ENCODE results near the gene SLC38A2. TPM values are rescaled to one million over a fixed set of nuclear protein-coding genes. Genes with fewer than 3 reads are reported as not detected.

The SLC38A2 gene
- total RNA-seq, 1 donor from 2014 or later: 216 TPM

DNA sequence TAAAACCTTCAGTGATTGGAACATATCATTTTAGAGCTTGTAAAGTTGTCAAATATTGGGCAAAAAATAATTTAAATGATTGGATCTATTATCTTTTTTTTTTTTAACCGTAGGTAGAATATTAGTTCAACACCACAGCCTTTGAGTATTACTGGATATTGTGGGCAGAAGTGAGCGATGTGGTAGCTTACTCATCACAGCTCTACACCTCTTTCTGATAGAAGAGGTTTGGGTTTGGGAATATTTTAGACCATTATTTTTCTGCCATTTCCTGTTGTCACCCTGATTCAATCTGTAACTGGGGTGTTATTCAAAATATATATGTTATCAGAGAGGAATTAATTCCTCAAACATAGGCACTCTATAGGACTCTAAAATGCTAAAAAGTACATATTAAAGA is 34.8 kb upstream of the SLC38A2 start:
- no peaks in the 10 kb centered on the region for H3K9me3 Mint-ChIP-seq (ENCODE audit: low read depth)
- H3K4me3 Mint-ChIP-seq (ENCODE audit: low read depth): no peak overlapping the region
- DNase-seq (ENCODE audit: low spot score, unreplicated experiment): no peak
- TF ChIP-seq, protein P1, sequence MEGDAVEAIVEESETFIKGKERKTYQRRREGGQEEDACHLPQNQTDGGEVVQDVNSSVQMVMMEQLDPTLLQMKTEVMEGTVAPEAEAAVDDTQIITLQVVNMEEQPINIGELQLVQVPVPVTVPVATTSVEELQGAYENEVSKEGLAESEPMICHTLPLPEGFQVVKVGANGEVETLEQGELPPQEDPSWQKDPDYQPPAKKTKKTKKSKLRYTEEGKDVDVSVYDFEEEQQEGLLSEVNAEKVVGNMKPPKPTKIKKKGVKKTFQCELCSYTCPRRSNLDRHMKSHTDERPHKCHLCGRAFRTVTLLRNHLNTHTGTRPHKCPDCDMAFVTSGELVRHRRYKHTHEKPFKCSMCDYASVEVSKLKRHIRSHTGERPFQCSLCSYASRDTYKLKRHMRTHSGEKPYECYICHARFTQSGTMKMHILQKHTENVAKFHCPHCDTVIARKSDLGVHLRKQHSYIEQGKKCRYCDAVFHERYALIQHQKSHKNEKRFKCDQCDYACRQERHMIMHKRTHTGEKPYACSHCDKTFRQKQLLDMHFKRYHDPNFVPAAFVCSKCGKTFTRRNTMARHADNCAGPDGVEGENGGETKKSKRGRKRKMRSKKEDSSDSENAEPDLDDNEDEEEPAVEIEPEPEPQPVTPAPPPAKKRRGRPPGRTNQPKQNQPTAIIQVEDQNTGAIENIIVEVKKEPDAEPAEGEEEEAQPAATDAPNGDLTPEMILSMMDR (IDR thresholded peaks at IDR 0.05; ENCODE audit: unreplicated experiment): no peak
- H3K36me3 Mint-ChIP-seq (ENCODE audit: insufficient read depth): no peaks in the 10 kb centered on the region
- H3K27ac Mint-ChIP-seq: no peak overlapping the region
- H3K27me3 Mint-ChIP-seq: no peaks in the 10 kb centered on the region
- H3K4me1 Mint-ChIP-seq (ENCODE audit: low read depth): peaks cover 2% of the 10 kb centered on the region

DNA sequence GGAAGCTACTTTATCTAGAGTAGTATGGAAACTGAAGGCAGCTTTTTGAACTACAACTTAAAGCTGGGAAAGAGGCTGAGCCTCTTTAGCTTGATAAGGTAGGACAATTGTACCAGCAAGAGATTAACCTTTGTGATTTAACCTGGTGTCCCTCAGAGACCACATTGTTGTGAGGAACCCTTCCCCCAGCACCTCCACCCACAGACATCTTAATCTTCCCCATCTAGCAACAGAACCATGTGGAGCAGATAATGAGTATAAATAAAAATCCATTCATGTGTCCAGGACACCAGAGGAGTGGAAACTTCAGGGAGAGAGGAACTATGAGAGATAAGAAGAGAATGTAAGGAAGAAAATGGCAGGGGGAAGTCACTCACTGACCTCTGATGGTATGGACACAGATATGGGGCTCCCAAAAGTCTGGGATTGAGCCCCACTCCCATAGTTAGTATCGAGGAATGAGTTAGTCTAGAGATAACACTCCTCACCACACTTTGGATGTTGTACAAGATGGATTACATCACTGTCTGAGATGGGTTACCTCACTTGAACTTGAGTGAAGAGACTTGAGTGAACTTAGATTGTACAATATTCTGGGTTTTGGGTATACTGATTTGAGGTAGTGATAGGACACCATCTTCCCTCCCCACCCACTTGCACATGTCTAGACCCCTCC is 33.9 kb upstream of the SLC38A2 start:
- Mint-ChIP-seq H3K27me3 (no peaks in the 10 kb centered on the region), H3K27ac (no peak overlapping the region), H3K4me1 (ENCODE audit: low read depth) (peaks cover 2% of the 10 kb centered on the region), H3K4me3 (ENCODE audit: low read depth) (no peak overlapping the region), H3K36me3 (ENCODE audit: insufficient read depth) (no peaks in the 10 kb centered on the region), H3K9me3 (ENCODE audit: low read depth) (no peaks in the 10 kb centered on the region)
- DNase-seq (ENCODE audit: low spot score, unreplicated experiment): no peak
- TF ChIP-seq, protein P1 (IDR thresholded peaks at IDR 0.05; ENCODE audit: unreplicated experiment): no peak

DNA sequence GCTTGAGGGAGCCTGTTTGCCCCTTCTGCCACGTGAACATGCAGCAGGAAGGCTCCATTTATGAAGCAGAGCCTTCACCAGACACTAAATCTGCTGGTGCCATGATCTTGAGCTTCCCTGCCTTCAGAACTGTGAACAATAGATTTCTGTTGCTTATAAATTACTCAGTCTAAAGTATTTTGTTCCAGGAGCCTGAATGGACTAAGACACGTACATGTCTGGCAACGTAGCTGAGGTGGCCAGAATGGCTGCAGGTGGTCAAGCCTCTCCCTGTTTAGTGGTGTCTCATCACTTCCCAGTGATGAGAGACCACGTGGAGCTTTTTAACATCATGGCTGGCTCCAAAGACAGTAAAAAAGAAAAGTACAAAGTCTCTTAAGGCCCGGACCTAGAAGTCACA is 32.2 kb upstream of the SLC38A2 start:
- H3K36me3 Mint-ChIP-seq (ENCODE audit: insufficient read depth): no peaks in the 10 kb centered on the region
- DNase-seq (ENCODE audit: low spot score, unreplicated experiment): no peak
- no peak overlapping the region for H3K4me3 Mint-ChIP-seq (ENCODE audit: low read depth)
- H3K9me3 Mint-ChIP-seq (ENCODE audit: low read depth): no peaks in the 10 kb centered on the region
- no peaks in the 10 kb centered on the region for H3K27me3 Mint-ChIP-seq
- H3K4me1 Mint-ChIP-seq (ENCODE audit: low read depth): peaks cover 2% of the 10 kb centered on the region
- TF ChIP-seq, protein P1 (IDR thresholded peaks at IDR 0.05; ENCODE audit: unreplicated experiment): no peak
- no peak overlapping the region for H3K27ac Mint-ChIP-seq

DNA sequence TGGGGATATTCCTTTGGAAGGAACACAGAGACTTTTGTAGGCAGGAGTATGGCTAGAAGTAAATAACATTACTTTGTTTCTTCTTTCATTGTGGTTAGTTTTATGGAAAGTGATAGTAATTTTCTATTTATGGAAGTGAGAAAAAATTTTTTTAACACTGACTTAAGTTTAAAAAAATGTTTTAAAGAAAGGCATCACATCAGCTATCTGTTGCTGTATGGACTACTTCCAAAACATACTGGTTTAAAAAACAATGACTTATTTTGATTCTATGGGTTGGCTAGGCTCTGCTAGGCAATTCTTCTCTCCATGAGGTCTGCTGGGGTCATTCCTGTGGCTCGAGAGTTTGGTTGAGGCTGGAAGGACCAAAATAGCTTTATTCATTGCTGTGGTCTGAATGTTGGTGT is 31.7 kb upstream of the SLC38A2 start:
- no peak overlapping the region for H3K4me3 Mint-ChIP-seq (ENCODE audit: low read depth)
- DNase-seq (ENCODE audit: low spot score, unreplicated experiment): no peak
- no peak overlapping the region for H3K27ac Mint-ChIP-seq
- TF ChIP-seq, protein P1 (IDR thresholded peaks at IDR 0.05; ENCODE audit: unreplicated experiment): no peak
- peaks cover 2% of the 10 kb centered on the region for H3K4me1 Mint-ChIP-seq (ENCODE audit: low read depth)
- no peaks in the 10 kb centered on the region for H3K27me3 Mint-ChIP-seq
- no peaks in the 10 kb centered on the region for H3K9me3 Mint-ChIP-seq (ENCODE audit: low read depth)
- no peaks in the 10 kb centered on the region for H3K36me3 Mint-ChIP-seq (ENCODE audit: insufficient read depth)

DNA sequence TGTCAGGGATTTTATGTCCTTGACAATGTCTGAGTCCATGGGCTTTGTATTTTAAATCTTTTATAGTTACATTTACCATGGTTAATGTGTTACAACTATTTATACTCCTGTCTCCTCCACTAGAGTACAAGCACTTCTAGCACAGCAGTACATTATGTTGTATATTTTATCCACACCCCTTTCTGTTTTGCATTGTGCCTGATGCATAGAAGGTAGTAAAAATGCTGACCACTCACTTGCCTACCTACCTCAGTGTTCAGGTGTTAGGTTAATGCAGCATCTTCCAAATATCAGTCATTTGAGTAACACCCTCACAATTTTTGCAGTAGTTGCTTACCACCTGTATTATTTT is 31.1 kb upstream of the SLC38A2 start:
- Mint-ChIP-seq H3K27ac (no peak overlapping the region), H3K9me3 (ENCODE audit: low read depth) (peaks cover 2% of the 10 kb centered on the region), H3K36me3 (ENCODE audit: insufficient read depth) (peaks cover 1% of the 10 kb centered on the region), H3K27me3 (no peaks in the 10 kb centered on the region), H3K4me3 (ENCODE audit: low read depth) (no peak overlapping the region), H3K4me1 (ENCODE audit: low read depth) (peaks cover 2% of the 10 kb centered on the region)
- TF ChIP-seq, protein P1 (IDR thresholded peaks at IDR 0.05; ENCODE audit: unreplicated experiment): no peak
- no peak for DNase-seq (ENCODE audit: low spot score, unreplicated experiment)

Measured in progenitor cell of endocrine pancreas (in vitro differentiated cells).